Aorta (tissue), 5 donors: ENCODE results near the gene SSPN. TPM values are rescaled to one million over a fixed set of nuclear protein-coding genes. Genes with fewer than 3 reads are reported as not detected.

ENCODE experiments used
- ATAC-seq: fragments of 200-7000 bp; cut with Tn5 transposase; one replicate; pipeline ENCODE4 v1.9.1; 2022; ENCODE audit warnings: moderate library complexity; ENCODE audit not compliant: low FRiP score
- DNase-seq, 2 donors: peaks; one replicate each; pipeline ENCODE4 v3.0.0-alpha.2; 2020
- H3K27ac ChIP-seq, 2 donors: one replicate each; pipeline ENCODE4 v1.5.1; 2013; ENCODE audit warnings: low read length in 2 of 2, mild to moderate bottlenecking in 2 of 2, moderate library complexity in 2 of 2, control low read depth in 1 of 2, inconsistent platforms in 1 of 2, low read depth in 1 of 2
- H3K27me3 ChIP-seq, 2 donors: one replicate each; pipeline ENCODE4 v1.6.1; 2013; ENCODE audit warnings: control low read depth in 1 of 2, low read length in 1 of 2, mild to moderate bottlenecking in 1 of 2, moderate library complexity in 1 of 2; ENCODE audit not compliant: insufficient read depth in 2 of 2, control insufficient read depth in 1 of 2
- H3K36me3 ChIP-seq, 2 donors: one replicate each; pipeline ENCODE4 v1.6.1; 2013; ENCODE audit warnings: control low read depth in 1 of 2, low read length in 1 of 2, mild to moderate bottlenecking in 1 of 2; ENCODE audit not compliant: insufficient read depth in 2 of 2, control insufficient read depth in 1 of 2
- H3K4me1 ChIP-seq, 2 donors: one replicate each; pipeline ENCODE4 v1.6.1; 2013; ENCODE audit warnings: low read length in 2 of 2, control low read depth in 1 of 2, mild to moderate bottlenecking in 1 of 2, moderate library complexity in 1 of 2; ENCODE audit not compliant: insufficient read depth in 2 of 2, control insufficient read depth in 1 of 2
- H3K4me3 ChIP-seq, 2 donors: one replicate each; pipeline ENCODE4 v1.5.1; 2013; ENCODE audit warnings: low read length in 2 of 2, control low read depth in 1 of 2, mild to moderate bottlenecking in 1 of 2
- H3K9me3 ChIP-seq: one replicate; pipeline ENCODE4 v1.6.1; 2013; ENCODE audit warnings: mild to moderate bottlenecking, low read length; ENCODE audit not compliant: control insufficient read depth
- WGBS, 2 donors: extraction: QIAGEN DNeasy Blood & Tissue Kit; methylation state at CpG; one replicate each; pipeline ENCODE4 v1.1.7; 2013; 5-methylcytosine and 5-hydroxymethylcytosine counted together
- intact Hi-C, 2 donors: fragments of 100-400 bp; cut with DNase I; formaldehyde crosslinking; loops; one replicate each; pipeline versions ENCODE4 v1.14.2 to v1.15.0; 2022
- polyA plus RNA-seq, 2 donors: library from polyadenylated mRNA; stranded (reverse); fragments of 200-250 nt; gene quantifications; one replicate each; pipeline ENCODE4 v1.2.3, GENCODE V29; 2013
- total RNA-seq, 2 donors: library from RNA; stranded (reverse); fragmentation: NEBNext Ultra II Directional; extraction: Animal tissue kit (Norgen Biotek cat#: 25700); gene quantifications; one replicate each; pipeline ENCODE4 v1.2.1, GENCODE V29; 2021
- donor health status: healthy with polysubstance abuse.
- donor health status: Bipolar disorder and iron deficiency.
- donor health status: DM: no; HTN: no; CAD: no.
- donor health status: DM: no; HTN: no; CAD: no.
- donor health status: DM: yes; HTN: yes; CAD: no.

SSPN gene
- total and polyA plus RNA-seq, 4 donors, result 24.5 to 109 (median 35.6) TPM

DNA sequence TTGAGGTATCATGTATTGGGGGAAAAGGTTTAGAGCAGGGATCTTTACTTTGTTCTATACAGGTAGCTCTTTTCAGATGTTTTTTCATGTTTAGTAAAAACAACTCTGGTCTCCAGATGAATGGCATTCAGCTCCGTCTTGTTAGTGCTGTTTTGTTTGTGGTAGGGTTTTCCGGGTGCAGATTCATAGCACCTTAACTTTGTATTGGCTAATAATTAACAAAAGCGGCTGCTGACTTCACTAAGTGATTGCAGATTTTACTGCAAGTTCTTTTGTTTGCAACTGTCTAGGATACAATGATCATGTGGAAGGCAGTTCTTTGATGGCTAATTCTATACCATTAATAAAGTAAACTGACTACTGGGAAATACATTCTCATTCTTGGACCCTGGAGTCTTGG lies 38.4 kb upstream of the SSPN start:
- intact Hi-C loops, result loop anchor here in 1 of 2 donors (5.0 kb wide), 1 partner anchor 35 kb away; no protein-coding TSS in a partner anchor
- H3K27me3 ChIP-seq, result no peaks in the 10 kb centered on the region
- peaks cover 5 to 7% of the 10 kb centered on the region in 2 donors for H3K4me1 ChIP-seq
- ATAC-seq, result no peak
- no peak for DNase-seq
- H3K27ac ChIP-seq, result no peak overlapping the region
- 62 to 65% methylated on average over 3 of the region's 3 CpGs for WGBS, 2 donors
- H3K9me3 ChIP-seq, result no peaks in the 10 kb centered on the region
- H3K36me3 ChIP-seq, result no peaks in the 10 kb centered on the region
- no peak overlapping the region for H3K4me3 ChIP-seq

GRCh38 chr12:26158078-26158764 lies 37.2 kb upstream of the SSPN start:
- ATAC-seq (no peak), DNase-seq (no peak)
- 79% methylated on average over 3 of the region's 3 CpGs for WGBS, 2 donors
- H3K4me1 ChIP-seq, result peaks cover 0 to 3% of the 10 kb centered on the region in 2 donors
- no peak overlapping the region for H3K27ac ChIP-seq
- H3K4me3 ChIP-seq, result no peak overlapping the region
- H3K27me3 ChIP-seq, result no peaks in the 10 kb centered on the region
- no peaks in the 10 kb centered on the region for H3K9me3 ChIP-seq
- intact Hi-C loops, result loop anchor here in 1 of 2 donors (5.0 kb wide), 1 partner anchor 34 kb away; no protein-coding TSS in a partner anchor
- no peaks in the 10 kb centered on the region for H3K36me3 ChIP-seq

DNA sequence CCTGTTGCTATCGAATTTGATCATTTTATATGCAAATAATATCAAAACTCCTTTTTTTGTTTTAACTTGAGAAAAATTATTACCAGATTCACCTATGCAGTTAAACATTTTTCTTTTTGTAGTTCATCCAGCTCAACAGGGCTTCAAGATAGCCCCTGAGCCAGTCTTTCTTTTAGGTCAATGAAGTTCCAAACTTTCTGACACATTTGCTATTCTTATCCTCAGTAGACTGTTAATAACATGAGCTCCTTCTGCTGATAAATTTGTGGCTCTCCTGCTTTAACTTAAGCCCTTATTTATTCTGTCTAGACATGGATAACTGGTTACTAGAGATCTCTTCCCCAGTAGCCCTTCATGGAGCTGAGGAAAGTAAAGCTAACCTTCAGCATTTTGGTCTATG lies 33.2 kb upstream of the SSPN start:
- H3K36me3 ChIP-seq, result no peaks in the 10 kb centered on the region
- DNase-seq (no peak), ATAC-seq (no peak)
- no peak overlapping the region for H3K4me3 ChIP-seq
- no peaks in the 10 kb centered on the region for H3K27me3 ChIP-seq
- no peaks in the 10 kb centered on the region for H3K9me3 ChIP-seq
- intact Hi-C loops, result no loop called here
- H3K4me1 ChIP-seq, result no peaks in the 10 kb centered on the region
- 89 to 95% methylated on average over 1 of the region's 1 CpG for WGBS, 2 donors
- no peak overlapping the region for H3K27ac ChIP-seq

DNA sequence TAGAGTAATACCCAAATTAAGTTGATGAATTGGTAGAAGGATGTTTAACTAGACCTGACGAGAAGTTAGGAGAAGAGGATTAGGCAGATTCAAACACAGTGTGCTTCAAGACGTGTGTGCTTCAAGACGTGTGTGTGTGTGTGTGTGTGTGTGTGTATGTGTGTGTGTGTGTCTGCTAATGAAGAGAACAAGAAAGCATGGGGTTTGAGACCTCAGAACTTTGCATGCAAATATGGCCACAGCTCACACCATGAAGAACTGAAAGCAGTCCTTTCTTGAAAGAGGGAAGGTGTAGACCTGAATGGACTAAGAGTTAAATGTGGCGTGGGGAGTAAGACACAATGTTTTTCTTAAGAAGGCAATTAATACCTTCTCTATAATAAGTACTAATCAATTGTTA lies 32.5 kb upstream of the SSPN start:
- no peaks in the 10 kb centered on the region for H3K27me3 ChIP-seq
- no peaks in the 10 kb centered on the region for H3K4me1 ChIP-seq
- H3K9me3 ChIP-seq, result no peaks in the 10 kb centered on the region
- H3K4me3 ChIP-seq, result no peak overlapping the region
- intact Hi-C loops, result no loop called here
- H3K27ac ChIP-seq, result no peak overlapping the region
- 80 to 83% methylated on average over 4 of the region's 4 CpGs for WGBS, 2 donors
- H3K36me3 ChIP-seq, result no peaks in the 10 kb centered on the region
- ATAC-seq (no peak), DNase-seq (no peak)

GRCh38 chr12:26164118-26164517 lies 31.3 kb upstream of the SSPN start:
- Histone ChIP-seq H3K36me3 (no peaks in the 10 kb centered on the region), H3K4me3 (no peak overlapping the region), H3K27me3 (no peaks in the 10 kb centered on the region), H3K4me1 (no peaks in the 10 kb centered on the region), H3K9me3 (no peaks in the 10 kb centered on the region), H3K27ac (no peak overlapping the region)
- intact Hi-C loops, result no loop called here
- 59 to 76% methylated on average over 3 of the region's 3 CpGs for WGBS, 2 donors
- DNase-seq (no peak), ATAC-seq (no peak)

DNA sequence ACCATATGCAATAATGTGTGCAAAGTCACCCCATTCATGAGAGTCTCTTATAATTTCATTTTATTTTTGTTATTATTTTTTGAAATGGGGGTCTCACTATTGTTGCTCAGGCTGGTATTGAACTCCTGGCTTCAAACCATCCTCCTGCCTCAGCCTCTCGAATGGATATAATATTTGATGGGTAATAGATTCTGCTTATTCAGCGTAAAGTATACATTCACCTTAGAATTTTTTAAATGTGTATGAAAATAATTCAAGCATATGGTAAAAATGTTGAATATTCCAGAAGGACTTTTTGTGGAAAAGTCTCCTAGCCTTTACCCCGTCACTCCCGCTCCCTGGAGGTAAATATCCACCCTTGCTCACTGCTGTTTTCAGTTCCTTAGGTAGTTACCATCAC lies 23.4 kb upstream of the SSPN start:
- no peaks in the 10 kb centered on the region for H3K4me1 ChIP-seq
- H3K27ac ChIP-seq, result no peak overlapping the region
- no peak for ATAC-seq
- H3K4me3 ChIP-seq, result no peak overlapping the region
- intact Hi-C loops, result no loop called here
- DNase-seq, result no peak
- H3K9me3 ChIP-seq, result no peaks in the 10 kb centered on the region
- H3K27me3 ChIP-seq, result no peaks in the 10 kb centered on the region
- 95 to 97% methylated on average over 4 of the region's 4 CpGs for WGBS, 2 donors
- no peaks in the 10 kb centered on the region for H3K36me3 ChIP-seq

GRCh38 chr12:26172539-26172938 lies 22.8 kb upstream of the SSPN start:
- intact Hi-C loops, result no loop called here

DNA sequence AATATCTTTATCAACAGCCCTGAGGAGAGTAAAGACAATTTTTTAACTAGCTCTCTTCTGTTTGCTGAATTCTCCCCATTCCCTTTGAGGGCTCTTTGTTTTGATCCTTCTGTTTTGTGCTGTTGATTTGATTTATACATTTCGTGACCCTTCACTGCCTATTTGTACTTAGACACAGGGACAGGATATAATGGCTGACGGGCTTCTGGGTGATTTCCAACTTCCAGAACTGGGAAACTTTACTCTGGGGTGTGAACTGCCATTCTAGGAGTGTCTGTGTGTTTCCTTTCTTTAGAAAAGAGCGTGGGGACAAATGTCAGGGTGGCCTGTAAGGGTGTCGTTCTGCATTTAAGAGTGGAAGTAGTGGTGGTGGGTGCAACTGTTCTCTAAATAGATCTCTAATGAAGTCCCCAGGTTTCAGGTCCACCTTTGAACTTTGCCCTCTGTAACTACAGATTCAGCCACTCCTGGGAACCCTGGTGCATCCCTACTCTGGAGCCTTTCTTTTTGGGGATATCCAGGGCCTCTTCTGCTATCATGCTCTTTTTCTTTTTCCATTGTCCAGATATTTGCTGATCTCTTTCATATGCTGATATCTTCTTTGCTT lies 22.3 kb upstream of the SSPN start:
- 88 to 93% methylated on average over 4 of the region's 4 CpGs for WGBS, 2 donors
- no peaks in the 10 kb centered on the region for H3K36me3 ChIP-seq
- intact Hi-C loops, result no loop called here
- no peaks in the 10 kb centered on the region for H3K4me1 ChIP-seq
- H3K9me3 ChIP-seq, result no peaks in the 10 kb centered on the region
- DNase-seq (no peak), ATAC-seq (no peak)
- no peak overlapping the region for H3K27ac ChIP-seq
- no peaks in the 10 kb centered on the region for H3K27me3 ChIP-seq
- no peak overlapping the region for H3K4me3 ChIP-seq

More at GRCh38 chr12:26172539-26172938, 22.8 kb upstream of the SSPN start:
- no peaks in the 10 kb centered on the region for H3K27me3 ChIP-seq
- no peaks in the 10 kb centered on the region for H3K36me3 ChIP-seq
- H3K4me1 ChIP-seq, result no peaks in the 10 kb centered on the region
- ATAC-seq (no peak), DNase-seq (no peak)
- H3K9me3 ChIP-seq, result no peaks in the 10 kb centered on the region
- 74 to 79% methylated on average over 7 of the region's 7 CpGs for WGBS, 2 donors
- H3K4me3 ChIP-seq, result no peak overlapping the region
- no peak overlapping the region for H3K27ac ChIP-seq

GRCh38 chr12:26176725-26177124 lies 18.6 kb upstream of the SSPN start:
- no peak for DNase-seq
- Histone ChIP-seq H3K36me3 (no peaks in the 10 kb centered on the region), H3K4me3 (no peak overlapping the region), H3K4me1 (no peaks in the 10 kb centered on the region), H3K27me3 (no peaks in the 10 kb centered on the region), H3K9me3 (no peaks in the 10 kb centered on the region), H3K27ac (no peak overlapping the region)
- intact Hi-C loops, result no loop called here
- ATAC-seq, result no peak
- 89 to 93% methylated on average over 4 of the region's 4 CpGs for WGBS, 2 donors
